Osteoblast (primary cell): ENCODE results near the gene VPS13A. TPM values are rescaled to one million over a fixed set of nuclear protein-coding genes. Genes with fewer than 3 reads are reported as not detected.
A peak's percentile ranks its signal among the peaks of the same experiment; 100 is the strongest.
"Not testable (repeated sequence)": the region's sequence is repeated elsewhere in the genome, so short reads cannot be mapped to it uniquely, and the experiment has no call there.

Experiments used
- DNase-seq: peaks from one replicate; pipeline ENCODE4 v3.0.0; 2011; ENCODE audit warnings: low spot score, mixed read lengths; ENCODE audit not compliant: insufficient read length; ENCODE audit errors: missing footprints
- H2AFZ ChIP-seq: 2 replicates; pipeline ENCODE4 v1.6.0; 2011; ENCODE audit warnings: mild to moderate bottlenecking, low read length
- H3K27ac ChIP-seq: 2 replicates; pipeline ENCODE4 v1.5.1; 2011; ENCODE audit warnings: mild to moderate bottlenecking, low read depth, low read length, moderate library complexity
- H3K27me3 ChIP-seq: 2 replicates; pipeline ENCODE4 v1.6.0; 2012; ENCODE audit warnings: mild to moderate bottlenecking, control low read depth, inconsistent platforms, low read length, moderate library complexity; ENCODE audit not compliant: insufficient read depth
- H3K36me3 ChIP-seq: 2 replicates; pipeline ENCODE4 v1.5.1; 2011; ENCODE audit warnings: mild to moderate bottlenecking, low read length, control low read depth, moderate library complexity; ENCODE audit not compliant: insufficient read depth
- H3K4me1 ChIP-seq: 2 replicates; pipeline ENCODE4 v1.5.1; 2011; ENCODE audit warnings: mild to moderate bottlenecking, low read length, control low read depth, moderate library complexity; ENCODE audit not compliant: insufficient read depth
- H3K4me2 ChIP-seq: 2 replicates; pipeline ENCODE4 v1.6.0; 2011; ENCODE audit warnings: mild to moderate bottlenecking, low read length; ENCODE audit not compliant: insufficient read depth
- H3K4me3 ChIP-seq: fragments of 200-600 bp; sonication (generic); 3 replicates; pipeline ENCODE4 v1.5.1; 2012; ENCODE audit warnings: mild to moderate bottlenecking, low read length, inconsistent platforms; ENCODE audit not compliant: insufficient read depth
- H3K79me2 ChIP-seq: 2 replicates; pipeline ENCODE4 v1.6.0; 2012; ENCODE audit warnings: mild to moderate bottlenecking, low read length, control low read depth, inconsistent platforms; ENCODE audit not compliant: insufficient read depth
- H3K9me3 ChIP-seq: 2 replicates; pipeline ENCODE4 v1.5.1; 2011; ENCODE audit warnings: low read depth, low read length, control low read depth
- H4K20me1 ChIP-seq: 2 replicates; pipeline ENCODE4 v1.6.0; 2012; ENCODE audit warnings: mild to moderate bottlenecking, low read length, control low read depth; ENCODE audit not compliant: insufficient read depth
- CTCF ChIP-seq: IDR thresholded peaks from 2 replicates; pipeline ENCODE4 v1.5.1; 2011; ENCODE audit warnings: mild to moderate bottlenecking, low read depth, low read length, moderate library complexity; ENCODE audit errors: extremely low read depth
- total RNA-seq: library from RNA; depleted of rRNA; stranded (reverse); fragments of >200 nt; gene quantifications from 2 replicates; pipeline ENCODE4 v1.2.3, GENCODE V29; 2012

Gene VPS13A
- total RNA-seq, 1 donor, result 60.4 TPM

- DNase-seq, result no peak
- no peak overlapping the region for H3K4me3 ChIP-seq
- peaks cover 26% of the 10 kb centered on the region for H3K4me1 ChIP-seq
- no peak overlapping the region for H2AFZ ChIP-seq
- no peaks in the 10 kb centered on the region for H3K9me3 ChIP-seq
- no peak overlapping the region for H3K4me2 ChIP-seq
- no peak overlapping the region for H3K27ac ChIP-seq
- no peaks in the 10 kb centered on the region for H4K20me1 ChIP-seq
- no peaks in the 10 kb centered on the region for H3K27me3 ChIP-seq
- H3K36me3 ChIP-seq, result peaks cover 2% of the 10 kb centered on the region
- H3K79me2 ChIP-seq, result no peaks in the 10 kb centered on the region
- no peak for TF ChIP-seq CTCF
Observed at GRCh38 chr9:77403239-77403638, 225.9 kb downstream of the VPS13A start.

GRCh38 chr9:77408521-77408920 is 231.2 kb downstream of the VPS13A start:
- not testable (repeated sequence) for H3K27me3 ChIP-seq, H3K27ac ChIP-seq, H3K36me3 ChIP-seq, H3K4me3 ChIP-seq, H3K79me2 ChIP-seq, H3K4me2 ChIP-seq, H3K9me3 ChIP-seq, H4K20me1 ChIP-seq, H3K4me1 ChIP-seq, DNase-seq, H2AFZ ChIP-seq

GRCh38 chr9:77417566-77417965 is 240.2 kb downstream of the VPS13A start:
- Histone ChIP-seq H3K4me3 (no peak overlapping the region), H2AFZ (peak overlapping the region; percentile 13), H3K36me3 (no peaks in the 10 kb centered on the region), H4K20me1 (no peaks in the 10 kb centered on the region), H3K27me3 (no peaks in the 10 kb centered on the region), H3K9me3 (no peaks in the 10 kb centered on the region), H3K79me2 (no peaks in the 10 kb centered on the region), H3K4me1 (peaks cover 17% of the 10 kb centered on the region), H3K27ac (peak overlapping the region; percentile 45), H3K4me2 (peak overlapping the region; percentile 2)
- no peak for TF ChIP-seq CTCF
- peak; percentile 80 for DNase-seq

- Histone ChIP-seq H4K20me1 (no peaks in the 10 kb centered on the region), H3K4me2 (no peak overlapping the region), H3K9me3 (no peaks in the 10 kb centered on the region), H3K4me3 (no peak overlapping the region), H3K27ac (peak overlapping the region; percentile 45), H3K79me2 (no peaks in the 10 kb centered on the region), H3K27me3 (no peaks in the 10 kb centered on the region), H3K4me1 (peaks cover 17% of the 10 kb centered on the region), H2AFZ (no peak overlapping the region), H3K36me3 (no peaks in the 10 kb centered on the region)
- TF ChIP-seq CTCF, result no peak
- no peak for DNase-seq
Observed at GRCh38 chr9:77418226-77418625, 240.9 kb downstream of the VPS13A start.
